Stimulated activated CD8-positive, alpha-beta memory T cell treated with anti-CD3 and anti-CD28 coated beads, Interleukin-7, amount 100 ng/mL, for 4 hours (primary cell): ENCODE results near the gene EEFSEC.

ENCODE experiments used
- DNase-seq, 2 donors: peaks; one replicate each; pipeline ENCODE4 v3.0.0-alpha.2; 2020; ENCODE audit warnings: low read depth in 2 of 2

Gene EEFSEC

DNA sequence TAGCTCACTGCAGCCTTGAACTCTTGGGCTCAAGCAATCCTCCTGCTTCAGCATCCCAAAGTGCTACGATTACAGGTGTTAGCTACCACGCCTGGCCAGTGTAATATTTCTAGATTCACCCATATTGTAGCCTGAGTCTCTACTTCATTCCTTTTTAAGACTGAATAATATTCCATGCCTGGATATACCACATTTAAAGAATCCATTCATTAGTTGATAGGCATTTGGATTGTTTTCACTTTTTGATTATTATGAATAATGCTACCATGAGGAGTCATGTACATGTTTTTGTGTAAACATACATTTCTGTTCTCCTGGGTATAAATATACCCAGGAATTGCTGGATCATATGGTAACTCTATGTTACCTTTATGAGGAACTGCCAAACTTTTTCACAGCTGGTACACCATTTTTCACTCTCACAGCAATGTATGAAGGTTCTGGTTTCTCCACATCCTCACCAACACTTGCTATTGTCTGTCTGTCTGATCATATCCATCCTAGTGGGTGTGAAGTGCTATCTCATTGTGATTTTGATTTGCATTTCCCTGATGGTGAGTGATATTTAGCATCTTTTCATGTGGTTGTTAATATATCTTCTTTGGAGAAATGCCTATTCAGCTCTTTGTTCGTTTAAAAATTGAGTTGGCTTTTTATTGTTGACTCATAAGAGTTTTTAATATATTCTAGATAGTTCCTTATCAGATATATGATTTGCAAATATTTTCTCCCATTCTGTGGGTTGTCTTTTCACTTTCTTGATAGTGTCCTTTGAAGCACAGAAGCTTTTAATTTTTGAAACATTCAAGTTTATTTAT lies 32.6 kb downstream of the EEFSEC start:
- DNase-seq: no peak

DNA sequence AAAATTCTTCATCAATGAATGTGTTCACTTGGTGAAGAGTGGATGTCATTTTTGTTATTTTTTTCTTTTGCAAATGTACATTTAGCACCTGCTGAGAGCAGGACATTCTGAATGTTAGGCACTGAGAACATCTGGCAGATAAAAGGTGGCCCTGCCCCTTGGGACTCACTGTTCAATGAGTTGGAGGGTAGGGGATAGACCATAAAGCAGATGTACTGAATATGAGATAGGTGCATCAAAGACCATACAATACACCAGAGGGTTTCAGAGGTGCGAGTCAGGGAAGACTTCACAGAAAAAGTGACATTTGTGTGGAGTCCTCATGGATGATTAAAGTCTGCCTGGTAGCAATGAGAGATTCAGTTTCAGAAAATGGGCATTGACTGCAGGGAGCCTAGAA lies 34.2 kb downstream of the EEFSEC start:
- no peak for DNase-seq

DNA sequence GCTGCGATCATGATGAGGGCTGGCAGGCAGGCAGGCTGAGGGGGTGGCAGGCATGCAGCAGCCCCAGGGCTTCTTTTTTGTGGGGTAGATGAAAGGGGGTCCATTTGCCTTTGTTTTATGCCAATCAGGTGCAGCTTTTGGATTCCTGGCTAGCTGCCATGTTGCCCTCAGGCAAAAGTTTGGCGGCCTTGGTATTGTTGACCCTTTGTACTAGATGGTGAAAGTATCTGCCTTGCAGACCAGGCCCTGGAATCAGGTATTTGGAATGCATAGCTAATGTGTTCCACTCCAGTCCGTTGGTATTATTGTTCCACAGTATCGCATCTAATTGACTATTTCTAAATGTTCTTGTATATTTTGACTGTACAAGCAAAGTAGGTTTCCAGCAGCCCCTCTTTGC lies 35.0 kb downstream of the EEFSEC start:
- DNase-seq: no peak

DNA sequence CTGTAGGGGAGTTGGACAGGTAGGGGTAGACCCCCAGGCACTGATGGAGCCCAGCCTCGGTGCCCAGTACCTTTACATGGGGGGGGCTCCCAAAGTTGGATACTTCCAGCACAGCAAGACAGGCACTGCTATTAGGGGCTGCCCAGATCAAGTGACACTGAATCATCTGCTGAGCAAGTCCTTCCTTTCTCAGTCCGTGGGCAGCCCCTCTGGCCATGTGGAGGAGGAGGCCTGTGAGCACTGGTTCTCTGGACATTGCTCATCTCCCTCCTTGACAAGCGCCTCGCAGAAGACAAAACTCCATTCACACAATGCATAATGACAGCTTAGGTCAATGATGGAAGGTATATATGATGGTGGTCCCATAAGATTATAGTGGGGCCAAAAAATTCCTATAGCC lies 35.7 kb downstream of the EEFSEC start:
- DNase-seq: no peak

DNA sequence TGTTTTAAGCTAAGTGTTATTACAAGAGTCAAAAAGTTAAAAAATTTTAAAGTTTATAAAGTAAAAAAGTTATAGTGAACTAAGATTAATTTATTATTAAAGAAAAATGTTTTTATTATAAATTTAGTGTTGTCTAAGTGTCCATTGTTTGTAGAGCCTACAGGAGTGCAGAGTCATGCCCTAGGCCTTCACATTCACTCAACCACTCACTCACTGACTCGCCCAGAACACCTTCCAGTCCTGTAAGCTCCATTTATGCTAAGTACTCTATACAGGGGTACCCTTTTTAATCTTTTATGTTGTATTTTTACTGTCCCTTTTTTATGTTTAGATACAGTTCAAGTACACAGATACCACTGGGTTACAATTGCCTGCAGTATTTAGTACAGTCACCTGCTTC lies 37.2 kb downstream of the EEFSEC start:
- no peak for DNase-seq

DNA sequence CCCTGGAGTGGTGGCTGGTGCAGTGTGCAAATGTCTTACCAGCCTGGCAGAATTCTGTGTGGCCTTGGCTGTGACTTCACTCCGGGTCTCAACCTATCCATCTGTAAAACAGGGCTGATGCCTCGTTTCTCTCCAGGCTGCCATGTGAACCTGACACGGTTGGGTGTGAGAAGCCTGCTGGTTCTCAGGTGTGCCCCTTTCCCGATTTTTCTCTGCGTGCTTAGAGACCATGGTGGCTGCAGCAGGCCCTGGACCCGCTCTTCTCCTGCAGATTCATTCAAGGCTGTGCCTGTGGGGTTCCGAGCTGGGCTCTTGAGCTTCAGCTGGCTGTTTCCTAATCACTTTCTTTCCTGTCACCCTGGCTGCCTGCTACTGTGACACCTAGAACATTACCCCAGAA lies 38.9 kb downstream of the EEFSEC start:
- no peak for DNase-seq

DNA sequence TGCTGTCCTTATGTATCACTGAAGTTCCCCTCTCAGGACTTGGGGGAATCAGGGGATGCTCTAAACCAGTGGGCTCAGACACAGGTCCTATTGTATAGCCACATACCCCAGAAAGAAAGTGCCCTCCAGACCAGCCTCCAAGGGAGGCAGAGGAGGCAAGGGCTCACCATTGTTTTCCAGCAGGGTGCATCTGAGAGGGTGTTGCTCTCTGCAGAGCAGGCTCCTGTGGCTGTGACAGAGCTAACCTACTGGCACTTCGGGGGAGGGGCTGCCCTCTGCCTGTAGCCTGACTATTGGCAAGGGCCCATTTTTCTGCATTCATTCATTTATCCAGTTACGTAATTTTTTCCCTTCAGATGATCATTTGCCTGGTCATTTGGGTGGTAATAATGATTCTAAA lies 39.9 kb downstream of the EEFSEC start:
- no peak for DNase-seq

DNA sequence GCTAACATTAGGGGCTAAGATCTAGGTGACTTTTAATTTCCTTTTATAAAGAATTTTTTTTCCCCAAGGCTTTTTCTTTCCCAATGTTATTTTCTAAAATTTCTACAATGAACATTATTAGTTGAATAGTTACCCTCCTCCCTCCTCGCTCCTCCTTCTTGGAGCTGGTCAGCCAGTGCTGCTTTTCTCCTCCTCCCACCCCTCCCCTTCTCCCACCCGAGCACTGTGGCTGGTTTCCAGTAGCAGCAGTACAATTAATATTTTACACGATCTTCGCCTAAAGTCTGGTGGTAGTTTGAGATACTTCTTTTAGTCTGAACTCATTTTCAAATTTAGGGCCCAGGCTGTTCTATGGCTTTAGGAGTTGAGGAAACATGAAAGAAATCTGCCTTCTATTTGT lies 41.6 kb downstream of the EEFSEC start:
- DNase-seq: no peak

DNA sequence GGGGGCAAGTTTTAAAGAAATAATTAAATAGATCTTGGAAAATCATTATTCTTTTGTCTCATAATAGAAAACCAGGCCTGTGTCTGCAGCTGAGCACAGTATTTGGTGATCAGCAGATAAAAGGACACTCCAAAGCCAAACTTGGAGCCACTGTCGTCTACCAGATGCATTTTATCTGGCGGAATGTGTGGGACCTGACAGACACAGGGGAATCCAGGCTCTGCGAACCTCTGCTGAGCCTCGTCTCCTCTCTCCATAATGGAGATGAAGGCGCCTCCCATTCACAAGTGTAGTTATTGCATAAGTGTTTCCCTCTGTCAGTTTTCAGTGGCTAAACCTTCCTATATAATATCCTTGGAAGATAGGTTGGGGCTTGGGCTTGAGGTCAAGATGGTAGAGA lies 42.1 kb downstream of the EEFSEC start:
- DNase-seq: no peak

DNA sequence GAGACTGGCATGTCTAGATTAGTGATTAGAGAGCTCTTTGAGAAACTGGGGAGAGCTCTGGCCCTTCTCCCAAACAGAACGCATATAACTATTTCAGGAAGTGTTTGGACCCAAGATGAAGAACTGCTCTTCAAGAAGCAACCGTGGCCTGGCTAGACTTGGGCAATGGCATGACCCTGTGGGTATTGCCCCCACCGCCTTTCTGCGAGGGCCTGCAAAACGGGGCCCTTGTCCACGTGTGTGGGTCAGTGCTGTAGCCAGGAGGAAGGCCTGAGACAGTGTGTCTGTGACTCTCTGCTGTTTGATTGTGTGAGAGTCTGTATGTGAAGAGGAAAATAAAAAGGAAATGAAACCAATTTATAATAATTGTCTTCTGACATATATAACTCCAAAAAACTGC lies 42.5 kb downstream of the EEFSEC start:
- no peak for DNase-seq

DNA sequence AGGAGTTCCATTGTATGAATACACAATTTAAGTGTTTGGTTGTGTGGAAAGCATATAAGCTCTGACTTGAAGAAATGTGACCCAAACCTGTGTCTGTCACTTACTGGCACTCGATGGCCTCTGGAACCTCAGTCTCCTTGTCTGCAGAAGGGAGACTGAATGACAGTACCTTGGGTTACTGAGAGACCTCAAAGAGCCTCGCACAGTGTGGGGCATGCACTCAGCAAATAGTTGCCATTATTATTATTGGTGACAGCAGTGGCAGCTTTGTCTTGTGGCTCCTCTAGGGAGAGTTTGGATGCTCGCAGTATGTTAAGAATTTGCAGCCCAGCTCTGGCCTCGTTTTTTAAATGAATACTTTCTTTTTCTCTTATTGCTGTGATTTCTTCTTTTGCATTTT lies 43.4 kb downstream of the EEFSEC start:
- DNase-seq: no peak

DNA sequence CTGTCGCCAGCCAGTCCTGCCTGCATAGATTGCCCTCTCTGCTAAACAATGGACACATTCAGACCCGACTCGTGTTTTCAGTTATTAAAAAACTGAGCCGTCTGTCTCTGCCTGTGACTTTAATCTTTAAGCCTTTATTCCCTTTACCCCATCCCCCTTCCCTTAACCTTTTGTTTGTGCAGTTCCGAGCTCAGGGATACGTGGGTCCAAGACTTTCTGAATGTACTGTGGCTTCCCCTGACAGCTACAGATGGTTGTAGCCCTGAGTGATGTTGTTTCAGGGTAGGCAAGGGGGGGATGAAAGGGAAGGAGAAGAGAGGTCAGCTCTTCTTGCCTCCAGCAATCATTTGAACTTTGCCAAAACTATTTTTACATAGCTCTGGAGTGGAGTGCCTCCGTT lies 44.6 kb downstream of the EEFSEC start:
- no peak for DNase-seq

DNA sequence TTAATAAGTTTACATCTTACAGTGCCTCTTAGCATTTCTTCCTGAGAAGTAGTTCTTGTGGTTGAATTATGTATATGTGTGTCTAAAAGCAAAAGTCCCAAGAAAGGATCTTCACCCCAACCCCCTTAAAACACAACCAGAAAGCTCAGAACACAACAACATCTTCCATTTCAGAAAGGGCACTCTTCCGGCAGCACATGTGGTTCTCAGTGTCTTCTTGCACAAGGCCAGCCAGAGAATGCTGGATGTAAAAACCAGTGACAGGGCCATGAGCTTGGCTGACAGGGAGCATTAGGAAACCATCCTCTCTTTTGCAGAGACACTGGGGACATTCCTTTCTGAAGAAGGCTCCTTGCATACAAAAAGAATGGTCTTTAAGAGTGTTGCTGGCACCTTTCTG lies 45.0 kb downstream of the EEFSEC start:
- no peak for DNase-seq

DNA sequence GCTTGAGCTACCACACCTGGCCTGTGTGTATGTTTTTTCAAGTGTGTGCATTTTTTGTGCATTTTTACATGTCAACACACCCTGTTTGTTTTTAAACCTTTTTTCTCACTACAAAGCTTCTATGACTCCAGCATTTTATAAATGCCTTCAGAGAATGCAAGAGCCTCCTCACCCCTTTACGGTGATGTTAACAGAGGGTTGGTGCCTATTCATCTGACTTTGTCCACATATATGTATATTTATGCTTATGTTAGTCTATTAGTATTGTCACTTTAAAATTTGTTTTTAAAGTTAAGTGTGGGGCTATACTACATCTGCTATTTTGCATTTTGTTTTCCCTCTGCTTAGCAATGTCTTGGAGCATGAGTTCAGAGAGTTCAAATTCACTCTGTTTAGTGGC lies 45.8 kb downstream of the EEFSEC start:
- DNase-seq: no peak

DNA sequence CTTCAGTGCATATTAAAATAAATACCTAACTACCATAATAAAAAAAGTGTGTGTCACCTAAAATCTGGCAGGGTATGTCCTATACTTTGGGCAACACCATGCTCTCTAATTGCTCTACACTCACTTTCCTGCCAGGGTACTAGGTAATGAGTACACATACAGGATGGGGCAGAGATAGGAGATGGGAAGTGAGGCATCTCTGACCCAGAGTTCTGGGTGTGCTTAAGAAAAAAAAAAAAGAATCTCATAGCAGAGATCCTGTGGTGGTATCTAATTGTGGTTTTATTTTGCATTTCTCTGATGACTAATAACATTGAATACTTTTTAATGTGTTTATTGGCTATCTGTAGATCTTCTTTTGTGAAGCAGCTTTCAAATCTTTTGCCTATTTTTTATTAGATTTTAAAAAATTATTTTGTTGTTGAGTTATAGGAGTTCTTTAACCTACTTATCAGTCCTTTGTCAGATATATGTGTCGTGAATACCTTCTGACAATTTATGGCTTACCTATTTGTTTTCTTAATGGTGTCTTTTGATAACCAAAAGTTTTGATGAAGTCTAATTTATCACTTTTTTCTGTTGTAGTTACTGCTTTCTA lies 48.0 kb downstream of the EEFSEC start:
- no peak for DNase-seq

DNA sequence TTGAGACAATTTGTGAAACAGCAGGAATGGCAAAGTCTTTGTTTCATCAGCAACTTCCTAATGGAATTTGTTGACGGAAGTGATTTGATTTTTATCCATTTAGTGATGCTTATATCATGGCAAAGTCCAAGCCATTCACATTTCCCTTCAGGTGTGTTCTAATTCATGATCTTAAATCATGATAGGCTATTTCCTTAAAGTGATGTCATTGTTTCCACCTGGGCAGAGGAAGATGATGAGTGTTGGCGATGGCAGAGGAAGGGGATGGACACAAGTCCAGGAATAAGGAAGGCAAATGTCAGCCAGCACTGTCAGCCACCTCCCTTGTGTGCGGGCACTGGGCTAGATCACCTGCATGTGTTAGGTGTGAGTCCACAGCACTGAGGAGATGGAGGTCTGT lies 49.9 kb downstream of the EEFSEC start:
- no peak for DNase-seq

DNA sequence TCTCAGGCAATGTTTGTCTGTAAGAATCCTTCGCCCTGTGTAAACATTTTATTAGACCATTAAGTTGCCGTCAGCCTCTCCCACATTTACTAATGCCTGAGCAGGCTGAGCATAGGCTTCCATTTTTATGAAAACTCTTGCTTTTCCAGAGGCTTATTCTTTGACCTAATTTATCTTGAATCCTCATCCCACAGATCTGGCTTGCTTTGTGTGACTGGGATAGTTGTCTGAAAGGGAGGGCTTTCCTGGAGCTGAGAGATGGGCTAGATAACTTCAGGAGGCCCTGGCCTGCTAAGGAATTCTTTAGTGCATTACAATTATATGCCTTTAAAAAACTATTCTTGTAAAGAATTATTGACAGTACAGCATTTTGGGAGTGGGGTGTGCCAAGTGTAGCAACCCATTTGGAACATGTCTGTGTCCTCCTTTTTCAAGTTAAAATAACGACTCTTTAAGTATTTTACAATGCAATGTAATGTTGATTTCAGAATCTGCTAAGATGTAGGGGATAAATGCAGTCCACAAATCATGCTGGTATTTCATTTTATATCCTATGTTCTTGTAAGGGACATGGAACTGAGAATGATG lies 52.4 kb downstream of the EEFSEC start:
- no peak for DNase-seq

DNA sequence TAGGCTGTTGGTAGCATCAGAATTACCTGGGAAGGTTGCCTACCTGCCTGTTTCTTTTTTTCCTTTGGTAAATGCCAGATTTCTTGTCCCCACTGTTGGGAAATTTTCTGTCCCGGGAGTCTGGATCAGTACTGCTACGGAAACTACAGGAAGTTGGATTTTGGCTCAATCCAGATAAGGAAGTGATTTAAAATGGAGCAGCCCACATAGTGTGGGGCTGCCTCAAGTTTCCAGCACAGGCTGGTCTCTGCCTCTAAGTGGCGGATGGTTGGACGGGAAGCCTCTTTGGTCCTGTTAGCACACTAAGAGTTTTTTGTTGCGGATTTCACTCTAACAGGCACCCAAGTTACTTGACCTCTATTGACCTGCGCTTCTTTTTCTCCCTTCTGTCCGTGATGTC lies 54.7 kb downstream of the EEFSEC start:
- DNase-seq: no peak

DNA sequence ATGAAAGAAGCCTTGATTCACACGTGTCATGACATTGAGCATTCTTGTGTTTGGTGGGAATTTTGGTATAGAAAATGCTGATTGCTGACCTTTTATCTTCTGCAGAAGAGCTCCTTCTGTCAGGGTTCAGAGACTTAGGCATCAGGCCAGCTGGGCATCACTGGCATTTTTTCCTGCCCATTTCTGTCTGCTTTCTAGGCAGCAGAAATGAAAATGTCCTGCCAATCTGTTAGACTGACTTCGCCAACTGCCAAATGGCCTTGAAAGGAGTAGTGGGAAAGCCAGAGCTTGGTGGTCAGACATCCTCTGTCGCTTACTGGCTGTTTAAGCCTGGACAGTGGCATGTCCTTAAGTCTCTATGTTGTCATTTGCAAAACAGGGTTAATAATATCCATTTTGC lies 57.4 kb downstream of the EEFSEC start:
- DNase-seq: no peak

DNA sequence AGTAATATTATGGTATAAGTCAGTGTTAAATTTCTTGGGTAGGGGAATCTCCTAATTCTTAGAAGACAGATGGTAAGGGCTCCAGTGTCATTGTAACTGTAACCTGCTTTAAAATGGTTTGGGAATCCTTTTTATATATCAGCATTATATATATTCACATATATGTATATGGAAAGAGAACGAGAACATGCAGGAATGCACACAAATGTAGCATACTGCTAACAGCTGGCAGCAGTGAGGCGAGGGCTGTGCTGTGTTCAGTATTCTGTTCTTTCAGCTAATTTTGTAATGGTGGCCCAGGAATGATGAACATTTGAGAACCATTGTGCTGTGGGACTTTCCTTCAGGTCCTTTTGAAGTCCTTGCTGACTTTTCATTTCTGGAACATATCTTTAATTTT lies 60.8 kb downstream of the EEFSEC start:
- no peak for DNase-seq

DNA sequence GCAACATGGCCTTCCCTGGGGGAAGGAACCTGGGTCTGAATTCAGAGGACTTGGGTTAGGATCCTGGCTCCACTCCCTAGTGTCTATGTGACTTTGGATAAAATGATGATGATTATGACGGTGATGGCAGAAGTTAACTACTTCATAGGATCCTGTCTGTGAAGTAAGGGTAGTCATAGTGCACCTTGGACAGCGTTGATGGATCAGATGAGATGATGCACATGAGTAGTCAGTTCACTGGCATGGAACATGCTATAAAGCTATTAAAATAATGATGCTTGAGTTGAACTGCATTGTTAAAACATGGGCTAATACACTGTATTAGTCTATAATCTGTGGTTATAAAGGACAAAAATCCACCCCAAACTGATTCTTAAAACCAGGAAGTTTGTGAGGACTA lies 62.0 kb downstream of the EEFSEC start:
- no peak for DNase-seq

DNA sequence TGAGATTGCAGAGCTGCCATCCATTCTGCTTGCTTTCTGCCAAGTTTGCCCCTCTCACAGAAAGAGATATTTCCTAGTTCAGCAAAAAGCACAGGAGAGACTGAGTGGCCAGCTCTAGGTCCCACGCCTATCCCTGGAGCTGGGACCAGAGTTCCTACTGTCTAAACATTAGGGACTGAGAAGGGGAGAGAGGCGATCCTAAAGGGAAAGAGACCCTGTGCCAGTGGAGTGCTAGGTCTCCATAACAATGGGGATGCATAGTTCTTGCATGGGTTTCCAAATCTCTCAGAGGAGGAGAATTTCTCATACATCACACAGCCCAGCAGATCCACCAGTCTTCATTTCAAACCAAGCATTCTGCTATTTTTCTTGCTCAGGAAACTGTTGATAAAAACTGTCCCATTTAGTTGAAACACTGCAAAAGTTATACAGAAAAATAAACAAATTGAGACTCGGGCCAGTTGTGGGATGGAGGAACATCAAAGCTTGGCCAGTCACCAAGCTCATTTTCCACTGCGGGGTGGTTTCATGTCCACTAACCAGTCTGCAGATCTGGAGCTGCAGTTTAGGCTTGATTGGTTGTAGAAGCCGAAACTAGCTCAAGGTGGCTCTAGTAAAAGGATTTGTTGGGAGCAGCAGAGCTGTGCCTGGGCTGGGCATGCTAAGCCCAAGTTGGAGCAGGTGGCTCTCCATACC lies 62.7 kb downstream of the EEFSEC start:
- DNase-seq: no peak
